ENCODE measurements around the gene MAP1A. TPM values are rescaled to one million over a fixed set of nuclear protein-coding genes. Genes with fewer than 3 reads are reported as not detected.

MAP1A gene
- total RNA-seq, 4 donors from 2014 or later, result 3.5 to 13.0 (median 8.2) TPM

GRCh38 chr15:43521419-43521818 is 4.0 kb downstream of the MAP1A start:
- H3K4me3 ChIP-seq, result no peak overlapping the region
- ATAC-seq (no peak), DNase-seq (no peak)
- H3K27me3 ChIP-seq, result peaks cover 0 to 4% (median 0%) of the 10 kb centered on the region in 3 donors
- H3K27ac ChIP-seq, result no peak overlapping the region
- H3K4me1 ChIP-seq, result peaks cover 8 to 9% of the 10 kb centered on the region in 2 donors
- no peak for TF ChIP-seq CTCF (IDR thresholded peaks at IDR 0.05 in 4 of 5, conservative IDR thresholded peaks at IDR 0.05 in 1 of 5)
- peaks cover 0 to 14% of the 10 kb centered on the region in 2 donors for H3K36me3 ChIP-seq
- no peaks in the 10 kb centered on the region for H3K9me3 ChIP-seq
- in situ Hi-C loops (cut with MboI; ENCODE audit: low sequenced_read_pairs in 4 of 4) (no loop called here), intact Hi-C loops (cut with DNase I; ENCODE audit: low total_unique reads) (no loop called here)

GRCh38 chr15:43522247-43522646 is 4.8 kb downstream of the MAP1A start:
- DNase-seq (no peak), ATAC-seq (no peak)
- H3K9me3 ChIP-seq, result no peaks in the 10 kb centered on the region
- in situ Hi-C loops (cut with MboI; ENCODE audit: low sequenced_read_pairs in 4 of 4), result no loop called here
- TF ChIP-seq CTCF (IDR thresholded peaks at IDR 0.05 in 4 of 5, conservative IDR thresholded peaks at IDR 0.05 in 1 of 5), result no peak
- TF ChIP-seq POLR2A (IDR thresholded peaks at IDR 0.05), result no peak
- no peak overlapping the region for H3K4me3 ChIP-seq
- no peak overlapping the region for H3K27ac ChIP-seq
- H3K4me1 ChIP-seq, result peaks cover 6 to 9% of the 10 kb centered on the region in 2 donors
- intact Hi-C loops (cut with DNase I; ENCODE audit: low total_unique reads), result no loop called here
- peaks cover 0 to 14% of the 10 kb centered on the region in 2 donors for H3K36me3 ChIP-seq
- peaks cover 0 to 4% (median 0%) of the 10 kb centered on the region in 3 donors for H3K27me3 ChIP-seq

- no peak for DNase-seq
- intact Hi-C loops (cut with DNase I; ENCODE audit: low total_unique reads), result no loop called here
- Histone ChIP-seq H3K27ac (no peak overlapping the region), H3K9me3 (no peaks in the 10 kb centered on the region), H3K4me3 (no peak overlapping the region), H3K36me3 (peaks cover 0 to 14% of the 10 kb centered on the region in 2 donors), H3K4me1 (peaks cover under 1 to 5% of the 10 kb centered on the region in 2 donors), H3K27me3 (no peaks in the 10 kb centered on the region)
- TF ChIP-seq POLR2A (IDR thresholded peaks at IDR 0.05) (no peak), CTCF (IDR thresholded peaks at IDR 0.05 in 4 of 5, conservative IDR thresholded peaks at IDR 0.05 in 1 of 5) (no peak)
- in situ Hi-C loops (cut with MboI; ENCODE audit: low sequenced_read_pairs in 4 of 4), result no loop called here
- no peak for ATAC-seq
These were observed 6.2 kb downstream of the MAP1A start for GRCh38 chr15:43523646-43524045.

GRCh38 chr15:43524254-43524845 is 6.9 kb downstream of the MAP1A start:
- ATAC-seq, result no peak
- in situ Hi-C loops (cut with MboI; ENCODE audit: low sequenced_read_pairs in 4 of 4), result no loop called here
- intact Hi-C loops (cut with DNase I; ENCODE audit: low total_unique reads), result no loop called here
- TF ChIP-seq POLR2A (IDR thresholded peaks at IDR 0.05), result no peak
- no peak for TF ChIP-seq CTCF (IDR thresholded peaks at IDR 0.05 in 4 of 5, conservative IDR thresholded peaks at IDR 0.05 in 1 of 5)
- H3K36me3 ChIP-seq, result peaks cover 0 to 14% of the 10 kb centered on the region in 2 donors
- H3K4me1 ChIP-seq, result no peaks in the 10 kb centered on the region
- H3K27me3 ChIP-seq, result no peaks in the 10 kb centered on the region
- H3K9me3 ChIP-seq, result no peaks in the 10 kb centered on the region
- no peak overlapping the region for H3K27ac ChIP-seq
- DNase-seq, result no peak
- no peak overlapping the region for H3K4me3 ChIP-seq

GRCh38 chr15:43525131-43525530 is 7.7 kb downstream of the MAP1A start:
- no peak for TF ChIP-seq CTCF (IDR thresholded peaks at IDR 0.05 in 4 of 5, conservative IDR thresholded peaks at IDR 0.05 in 1 of 5)
- TF ChIP-seq POLR2A (IDR thresholded peaks at IDR 0.05), result no peak
- H3K36me3 ChIP-seq, result peaks cover 0 to 14% of the 10 kb centered on the region in 2 donors

More at GRCh38 chr15:43525131-43525530, 7.7 kb downstream of the MAP1A start:
- no peak overlapping the region for H3K27ac ChIP-seq
- in situ Hi-C loops (cut with MboI; ENCODE audit: low sequenced_read_pairs in 4 of 4) (no loop called here), intact Hi-C loops (cut with DNase I; ENCODE audit: low total_unique reads) (no loop called here)
- no peaks in the 10 kb centered on the region for H3K4me1 ChIP-seq
- H3K9me3 ChIP-seq, result no peaks in the 10 kb centered on the region
- DNase-seq, result no peak
- H3K4me3 ChIP-seq, result no peak overlapping the region
- no peaks in the 10 kb centered on the region for H3K27me3 ChIP-seq
- no peak for ATAC-seq

All from gastrocnemius medialis (tissue), 4 donors.